Activated CD4-positive, alpha-beta memory T cell treated with anti-CD3 and anti-CD28 coated beads for 36 hours (primary cell): Measurements from ENCODE around the gene GCNT1. TPM values are rescaled to one million over a fixed set of nuclear protein-coding genes. Genes with fewer than 3 reads are reported as not detected.
A peak's percentile ranks its signal among the peaks of the same experiment; 100 is the strongest.
"Not testable (repeated sequence)": the region's sequence is repeated elsewhere in the genome, so short reads cannot be mapped to it uniquely, and the experiment has no call there.

Source experiments
- CTCF ChIA-PET: fragments of 350-600 bp; sonication (Branson Sonifier 250); formaldehyde crosslinking; loops from one replicate; lab custom pipeline; 2021; ENCODE audit warnings: antibody characterized with exemption, inconsistent platforms; lab: Charles Lee
- POLR2A ChIA-PET: fragments of 350-600 bp; sonication (Branson Sonifier 250); formaldehyde crosslinking; loops from one replicate; lab custom pipeline; 2021; ENCODE audit warnings: antibody characterized with exemption; lab: Charles Lee
- DNase-seq: peaks from one replicate; pipeline ENCODE4 v3.0.0-alpha.2; 2020
- H3K27ac Mint-ChIP-seq: one replicate; pipeline ENCODE4 v1.8.0; 2021; ENCODE audit warnings: mixed read lengths
- H3K27me3 Mint-ChIP-seq: one replicate; pipeline ENCODE4 v1.8.0; 2021; ENCODE audit warnings: mixed read lengths
- H3K36me3 Mint-ChIP-seq: one replicate; pipeline ENCODE4 v1.8.0; 2021; ENCODE audit warnings: mixed read lengths
- H3K4me1 Mint-ChIP-seq: one replicate; pipeline ENCODE4 v1.8.0; 2021; ENCODE audit warnings: low read depth, mixed read lengths
- H3K4me3 Mint-ChIP-seq: one replicate; pipeline ENCODE4 v1.8.0; 2021; ENCODE audit warnings: mild to moderate bottlenecking, mixed read lengths
- H3K9me3 Mint-ChIP-seq: one replicate; pipeline ENCODE4 v1.8.0; 2021; ENCODE audit warnings: mixed read lengths
- intact Hi-C: fragments of 100-400 bp; cut with micrococcal nuclease; formaldehyde crosslinking; loops from one replicate; pipeline ENCODE4 v1.15.1; 2023
- total RNA-seq, 2 experiments: library from RNA; stranded (reverse); gene quantifications; one replicate each; pipeline ENCODE4 v1.2.3, GENCODE V29; 2021

The GCNT1 gene
- total RNA-seq, 2 experiments from 2014 or later: 6.7 to 6.9 TPM

GRCh38 chr9:76425677-76426453 lies 33.1 kb upstream of the GCNT1 start:
- ChIA-PET POLR2A (interaction anchor here (1.0 kb wide), 1 partner anchor 13 kb away, joined by 5 read pairs; no protein-coding TSS in a partner anchor), CTCF (interaction anchor here (0.7 to 2.7 kb wide), 3 partner anchors 17 to 31 kb away, joined by 3 to 9 read pairs (median 4); partner anchors contain the start of gene RFK)
- DNase-seq: peak; percentile 25
- no peak overlapping the region for H3K4me3 Mint-ChIP-seq
- H3K27me3 Mint-ChIP-seq: no peaks in the 10 kb centered on the region
- peak overlapping the region; percentile 25 for H3K27ac Mint-ChIP-seq
- intact Hi-C loops: no loop called here
- H3K36me3 Mint-ChIP-seq: no peaks in the 10 kb centered on the region
- H3K9me3 Mint-ChIP-seq: no peaks in the 10 kb centered on the region
- H3K4me1 Mint-ChIP-seq: peaks cover 27% of the 10 kb centered on the region

GRCh38 chr9:76426807-76427419 lies 32.1 kb upstream of the GCNT1 start:
- intact Hi-C loops: no loop called here
- H3K9me3 Mint-ChIP-seq: no peaks in the 10 kb centered on the region
- no peak for DNase-seq
- H3K27me3 Mint-ChIP-seq: no peaks in the 10 kb centered on the region
- peaks cover 27% of the 10 kb centered on the region for H3K4me1 Mint-ChIP-seq
- H3K4me3 Mint-ChIP-seq: no peak overlapping the region
- H3K36me3 Mint-ChIP-seq: no peaks in the 10 kb centered on the region
- no peak overlapping the region for H3K27ac Mint-ChIP-seq
- ChIA-PET CTCF (interaction anchor here (0.5 kb wide), 1 partner anchor 722 kb away, joined by 5 read pairs; no protein-coding TSS in a partner anchor), POLR2A (interaction anchor here (1.3 kb wide), 1 partner anchor 15 kb away, joined by 3 read pairs; no protein-coding TSS in a partner anchor)

- no peak overlapping the region for H3K4me3 Mint-ChIP-seq
- ChIA-PET CTCF (no interaction called here), POLR2A (no interaction called here)
- DNase-seq: no peak
- intact Hi-C loops: loop anchor here (10.0 kb wide), 1 partner anchor 517 kb away; no protein-coding TSS in a partner anchor
- H3K9me3 Mint-ChIP-seq: no peaks in the 10 kb centered on the region
- no peaks in the 10 kb centered on the region for H3K36me3 Mint-ChIP-seq
- no peak overlapping the region for H3K27ac Mint-ChIP-seq
- H3K4me1 Mint-ChIP-seq: peaks cover 17% of the 10 kb centered on the region
- no peaks in the 10 kb centered on the region for H3K27me3 Mint-ChIP-seq
These were observed 27.4 kb upstream of the GCNT1 start for GRCh38 chr9:76431601-76432000.

- DNase-seq: peak; percentile 22
- peak overlapping the region; percentile 62 for H3K27ac Mint-ChIP-seq
- H3K4me1 Mint-ChIP-seq: peaks cover 24% of the 10 kb centered on the region
- H3K27me3 Mint-ChIP-seq: no peaks in the 10 kb centered on the region
- ChIA-PET POLR2A (interaction anchor here (1.3 kb wide), 1 partner anchor 39 kb away, joined by 3 read pairs; the partner anchor contains the start of gene RFK), CTCF (interaction anchor here (1.6 kb wide), 1 partner anchor 39 kb away, joined by 4 read pairs; the partner anchor contains the start of gene RFK)
- intact Hi-C loops: loop anchor here (10.0 kb wide), 1 partner anchor 519 kb away; no protein-coding TSS in a partner anchor
- no peaks in the 10 kb centered on the region for H3K36me3 Mint-ChIP-seq
- no peaks in the 10 kb centered on the region for H3K9me3 Mint-ChIP-seq
- no peak overlapping the region for H3K4me3 Mint-ChIP-seq
These were observed 25.6 kb upstream of the GCNT1 start for GRCh38 chr9:76433406-76433805.

GRCh38 chr9:76433836-76434235 lies 25.1 kb upstream of the GCNT1 start:
- Mint-ChIP-seq H3K9me3 (no peaks in the 10 kb centered on the region), H3K36me3 (no peaks in the 10 kb centered on the region), H3K4me1 (peaks cover 28% of the 10 kb centered on the region), H3K4me3 (no peak overlapping the region), H3K27ac (peak overlapping the region; percentile 62), H3K27me3 (no peaks in the 10 kb centered on the region)
- no peak for DNase-seq
- CTCF ChIA-PET: interaction anchor here (1.6 kb wide), 1 partner anchor 39 kb away, joined by 4 read pairs; the partner anchor contains the start of gene RFK
- POLR2A ChIA-PET: interaction anchor here (0.5 to 1.3 kb wide), 2 partner anchors 39 to 588 kb away, joined by 3 to 4 read pairs; partner anchors contain the start of gene RFK
- intact Hi-C loops: loop anchor here (10.0 kb wide), 1 partner anchor 519 kb away; no protein-coding TSS in a partner anchor

- H3K27me3 Mint-ChIP-seq, DNase-seq, H3K36me3 Mint-ChIP-seq, POLR2A ChIA-PET, H3K4me3 Mint-ChIP-seq, H3K27ac Mint-ChIP-seq, H3K9me3 Mint-ChIP-seq: not testable (repeated sequence)
- intact Hi-C loops: loop anchor here (10.0 kb wide), 1 partner anchor 520 kb away; no protein-coding TSS in a partner anchor
- CTCF ChIA-PET: interaction anchor here (1.6 kb wide), 1 partner anchor 40 kb away, joined by 4 read pairs; the partner anchor contains the start of gene RFK
- H3K4me1 Mint-ChIP-seq: peaks cover 34% of the 10 kb centered on the region
These were observed 24.1 kb upstream of the GCNT1 start for GRCh38 chr9:76434897-76435296.

GRCh38 chr9:76437017-76437699 lies 21.8 kb upstream of the GCNT1 start:
- H3K36me3 Mint-ChIP-seq, DNase-seq, H3K27ac Mint-ChIP-seq, CTCF ChIA-PET, POLR2A ChIA-PET, H3K9me3 Mint-ChIP-seq, H3K27me3 Mint-ChIP-seq, H3K4me3 Mint-ChIP-seq: not testable (repeated sequence)
- H3K4me1 Mint-ChIP-seq: peaks cover 52% of the 10 kb centered on the region
- intact Hi-C loops: loop anchor here (10.0 kb wide), 1 partner anchor 522 kb away; no protein-coding TSS in a partner anchor

GRCh38 chr9:76438841-76439588 lies 20.0 kb upstream of the GCNT1 start:
- ChIA-PET POLR2A (interaction anchor here (0.8 to 1.4 kb wide), 7 partner anchors 14 to 1350 kb away, joined by 3 to 5 read pairs (median 4); partner anchors contain the start of genes NMRK1 and OSTF1), CTCF (interaction anchor here (0.6 to 2.1 kb wide), 8 partner anchors 9 to 318 kb away, joined by 3 to 8 read pairs (median 3); partner anchors contain the start of genes GCNT1 and RFK)
- H3K27me3 Mint-ChIP-seq: peaks cover 1% of the 10 kb centered on the region
- peaks cover 3% of the 10 kb centered on the region for H3K36me3 Mint-ChIP-seq
- intact Hi-C loops: loop anchor here (2.0 to 10.0 kb wide), 2 partner anchors 20 to 524 kb away; partner anchors contain the start of gene GCNT1
- H3K27ac Mint-ChIP-seq: peak overlapping the region; percentile 74
- peak; percentile 42 for DNase-seq
- H3K9me3 Mint-ChIP-seq: no peaks in the 10 kb centered on the region
- H3K4me1 Mint-ChIP-seq: peaks cover 50% of the 10 kb centered on the region
- no peak overlapping the region for H3K4me3 Mint-ChIP-seq

- ChIA-PET POLR2A (interaction anchor here (0.6 to 1.5 kb wide), 7 partner anchors 15 to 1664 kb away, joined by 3 to 15 read pairs (median 5); partner anchors contain the start of genes GCNT1 and RFK), CTCF (interaction anchor here (0.9 to 2.3 kb wide), 8 partner anchors 16 to 709 kb away, joined by 3 to 10 read pairs (median 5); partner anchors contain the start of gene RFK)
- H3K27ac Mint-ChIP-seq: peak overlapping the region; percentile 97
- intact Hi-C loops: loop anchor here (1.0 to 5.0 kb wide), 4 partner anchors 17 to 136 kb away; partner anchors contain the start of gene RFK
- peaks cover 50% of the 10 kb centered on the region for H3K4me1 Mint-ChIP-seq
- DNase-seq: peak; percentile 72
- peaks cover 4% of the 10 kb centered on the region for H3K36me3 Mint-ChIP-seq
- H3K4me3 Mint-ChIP-seq: peak overlapping the region; percentile 77
- peaks cover 1% of the 10 kb centered on the region for H3K27me3 Mint-ChIP-seq
- H3K9me3 Mint-ChIP-seq: no peaks in the 10 kb centered on the region
These were observed 17.2 kb upstream of the GCNT1 start for GRCh38 chr9:76441551-76442322.

GRCh38 chr9:76443887-76444286 lies 15.1 kb upstream of the GCNT1 start:
- Mint-ChIP-seq H3K36me3 (peaks cover 4% of the 10 kb centered on the region), H3K27me3 (peaks cover 1% of the 10 kb centered on the region), H3K4me3 (peak overlapping the region; percentile 43), H3K27ac (no peak overlapping the region), H3K4me1 (peaks cover 42% of the 10 kb centered on the region), H3K9me3 (no peaks in the 10 kb centered on the region)
- ChIA-PET POLR2A (interaction anchor here (1.2 kb wide), 1 partner anchor 20 kb away, joined by 3 read pairs; no protein-coding TSS in a partner anchor), CTCF (interaction anchor here (1.0 to 1.2 kb wide), 2 partner anchors 24 to 215 kb away, joined by 3 to 5 read pairs; no protein-coding TSS in a partner anchor)
- no peak for DNase-seq
- intact Hi-C loops: loop anchor here (5.0 kb wide), 1 partner anchor 133 kb away; no protein-coding TSS in a partner anchor
